BJ (cell line): ENCODE results near the gene IQCH. TPM values are rescaled to one million over a fixed set of nuclear protein-coding genes. Genes with fewer than 3 reads are reported as not detected.

Experiments
- CTCF ChIA-PET: fragments of 350-600 bp; formaldehyde crosslinking; extraction: SDS; loops from one replicate; lab custom pipeline; 2021; ENCODE audit warnings: antibody characterized with exemption, inconsistent platforms; lab: Yijun Ruan, JAX
- POLR2A ChIA-PET: fragments of 300-600 bp; sonication (Branson Sonifier 250); formaldehyde crosslinking; extraction: SDS; loops from one replicate; lab custom pipeline; 2021; ENCODE audit warnings: antibody characterized with exemption; lab: Charles Lee
- DNase-seq: peaks from one replicate; pipeline ENCODE4 v3.0.0-alpha.2; 2011; ENCODE audit warnings: low read depth
- H3K27me3 ChIP-seq: 2 replicates; pipeline ENCODE4 v1.6.0; 2011; ENCODE audit warnings: low read length; ENCODE audit not compliant: control insufficient read depth, insufficient read depth
- H3K36me3 ChIP-seq: 2 replicates; pipeline ENCODE4 v1.5.1; 2011; ENCODE audit warnings: low read length; ENCODE audit not compliant: control insufficient read depth, insufficient read depth
- H3K4me3 ChIP-seq: 2 replicates; pipeline ENCODE4 v1.5.1; 2011; ENCODE audit warnings: low read depth, mild to moderate bottlenecking, control low read depth, low read length
- polyA plus RNA-seq: library from polyadenylated mRNA; depleted of rRNA; stranded (reverse); fragments of >200 nt; gene quantifications from 2 replicates; pipeline ENCODE4 v1.2.3, GENCODE V29; 2011
- TF ChIP-seq, protein P1 (sequence below): IDR thresholded peaks from 2 replicates; pipeline ENCODE4 v1.5.1; 2011; ENCODE audit warnings: low read depth, mild to moderate bottlenecking, control low read depth, inconsistent platforms, low read length, moderate library complexity; ENCODE audit not compliant: insufficient read depth

IQCH gene
- polyA plus RNA-seq, 1 experiment = 0.82 TPM

DNA sequence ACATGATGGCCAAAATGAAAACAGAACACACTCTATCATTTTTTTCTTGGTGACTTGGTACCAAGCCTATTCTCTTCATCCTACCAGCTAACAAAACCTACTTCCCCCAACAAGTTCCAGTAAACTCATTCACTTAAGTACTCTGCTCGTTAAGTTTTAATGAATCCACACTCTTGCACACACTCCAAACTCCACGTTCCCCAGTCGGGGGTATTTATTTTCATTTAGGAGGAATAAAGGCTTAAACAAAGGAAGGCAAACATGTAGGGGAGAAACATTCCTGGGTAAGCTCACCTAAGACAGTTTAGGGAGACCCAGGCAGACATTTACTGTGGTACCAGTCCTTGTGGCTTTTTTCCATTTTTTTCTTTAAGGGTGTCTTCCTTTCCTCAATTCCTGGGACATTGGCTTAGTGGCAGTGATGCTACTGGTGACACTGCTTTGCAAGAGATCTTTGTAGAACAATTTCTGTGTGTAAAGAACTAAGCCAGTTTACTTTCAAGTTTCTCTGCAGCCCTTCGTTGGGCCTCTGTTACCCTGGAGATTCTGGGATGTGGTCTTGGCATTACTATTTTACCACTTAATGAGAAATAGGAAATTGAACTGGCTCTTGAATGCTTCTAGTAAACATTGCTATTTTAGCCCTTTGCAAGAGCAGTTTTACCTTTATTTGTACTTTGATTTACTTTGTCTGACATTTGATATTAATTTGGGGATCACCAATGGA, 149.0 kb downstream of the IQCH start:
- H3K27me3 ChIP-seq = no peaks in the 10 kb centered on the region
- H3K36me3 ChIP-seq = no peaks in the 10 kb centered on the region
- CTCF ChIA-PET = no interaction called here
- no peak overlapping the region for H3K4me3 ChIP-seq
- no peak for DNase-seq
- TF ChIP-seq, protein P1, sequence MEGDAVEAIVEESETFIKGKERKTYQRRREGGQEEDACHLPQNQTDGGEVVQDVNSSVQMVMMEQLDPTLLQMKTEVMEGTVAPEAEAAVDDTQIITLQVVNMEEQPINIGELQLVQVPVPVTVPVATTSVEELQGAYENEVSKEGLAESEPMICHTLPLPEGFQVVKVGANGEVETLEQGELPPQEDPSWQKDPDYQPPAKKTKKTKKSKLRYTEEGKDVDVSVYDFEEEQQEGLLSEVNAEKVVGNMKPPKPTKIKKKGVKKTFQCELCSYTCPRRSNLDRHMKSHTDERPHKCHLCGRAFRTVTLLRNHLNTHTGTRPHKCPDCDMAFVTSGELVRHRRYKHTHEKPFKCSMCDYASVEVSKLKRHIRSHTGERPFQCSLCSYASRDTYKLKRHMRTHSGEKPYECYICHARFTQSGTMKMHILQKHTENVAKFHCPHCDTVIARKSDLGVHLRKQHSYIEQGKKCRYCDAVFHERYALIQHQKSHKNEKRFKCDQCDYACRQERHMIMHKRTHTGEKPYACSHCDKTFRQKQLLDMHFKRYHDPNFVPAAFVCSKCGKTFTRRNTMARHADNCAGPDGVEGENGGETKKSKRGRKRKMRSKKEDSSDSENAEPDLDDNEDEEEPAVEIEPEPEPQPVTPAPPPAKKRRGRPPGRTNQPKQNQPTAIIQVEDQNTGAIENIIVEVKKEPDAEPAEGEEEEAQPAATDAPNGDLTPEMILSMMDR = no peak
- POLR2A ChIA-PET = no interaction called here

DNA sequence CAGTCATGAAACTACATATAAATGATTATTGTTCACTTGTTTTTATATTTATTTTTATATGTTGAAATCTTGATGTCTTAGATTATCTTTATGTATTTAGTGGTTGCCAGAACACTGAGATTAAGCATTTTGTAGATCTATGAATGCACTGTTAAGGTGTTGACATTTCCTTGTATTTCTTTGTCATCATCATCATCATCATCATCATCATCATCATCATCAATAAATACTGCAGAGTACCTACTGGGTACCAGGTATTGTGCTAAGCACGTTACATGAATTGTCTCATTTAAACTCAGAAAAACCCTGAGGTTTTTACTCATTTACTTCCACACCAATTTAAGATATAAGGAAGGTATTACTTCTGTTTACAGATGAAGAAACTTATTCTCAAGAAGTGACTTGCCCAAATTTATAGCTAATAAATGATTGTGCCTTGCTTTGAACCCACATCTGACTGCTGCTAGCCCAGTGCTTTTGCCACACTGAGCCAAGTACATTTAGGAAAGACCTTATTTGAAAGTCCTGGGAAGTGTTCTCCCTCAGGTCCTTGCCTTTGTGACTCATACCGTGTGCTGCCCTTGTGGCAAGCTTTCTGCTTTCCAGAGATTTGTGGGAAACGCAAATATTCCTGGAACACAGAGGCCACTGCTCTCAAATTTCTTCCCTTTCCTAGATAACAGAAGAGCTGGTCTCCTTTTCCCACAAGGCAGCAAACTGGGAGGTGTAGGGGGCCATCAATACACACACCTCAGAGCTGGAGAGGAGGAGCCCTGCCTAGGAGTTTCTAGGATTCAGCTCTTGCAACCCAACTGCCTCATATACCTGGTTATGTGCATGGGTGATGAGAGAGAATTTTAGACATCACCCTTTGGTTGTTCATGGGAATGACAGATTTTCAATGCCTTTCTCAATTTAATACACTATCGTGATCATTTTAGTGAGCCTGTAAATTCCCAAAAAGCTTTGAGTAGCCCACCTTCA, 150.9 kb downstream of the IQCH start:
- ChIA-PET POLR2A (no interaction called here), CTCF (interaction anchor here (0.8 to 1.1 kb wide), 2 partner anchors 8 to 13 kb away, joined by 3 read pairs; no protein-coding TSS in a partner anchor)
- Histone ChIP-seq H3K36me3 (no peaks in the 10 kb centered on the region), H3K4me3 (no peak overlapping the region), H3K27me3 (no peaks in the 10 kb centered on the region)
- peak; percentile 23 for DNase-seq
- TF ChIP-seq, protein P1 = no peak

DNA sequence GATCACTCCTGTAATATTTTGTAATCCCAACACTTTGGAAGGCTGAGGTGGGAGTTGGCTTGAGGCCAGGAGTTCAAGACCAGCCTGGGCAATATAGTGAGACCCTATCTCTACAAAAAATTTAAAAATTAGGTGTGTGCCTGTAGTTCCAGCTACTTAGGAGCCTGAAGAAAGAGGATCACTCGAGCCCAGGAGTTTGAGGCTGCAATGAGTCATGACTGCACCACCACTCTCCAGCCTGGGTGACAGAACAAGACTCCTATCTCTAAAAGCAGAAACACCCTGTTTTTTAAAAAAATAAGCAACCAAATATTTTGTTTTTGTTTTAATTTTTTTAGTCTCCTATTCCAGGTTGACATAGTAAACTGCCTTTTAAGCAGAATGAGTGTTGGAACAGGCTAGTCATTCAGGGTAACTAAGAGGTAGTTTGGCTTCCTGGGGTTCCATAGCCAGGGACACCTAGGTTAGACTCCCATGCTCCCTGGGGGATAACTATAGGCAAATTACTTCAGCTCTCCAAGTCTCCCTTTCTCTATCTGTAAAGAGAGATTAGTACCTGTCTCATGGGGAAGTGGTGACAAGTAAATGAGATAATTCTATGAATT, 151.8 kb downstream of the IQCH start:
- Histone ChIP-seq H3K27me3 (no peaks in the 10 kb centered on the region), H3K4me3 (no peak overlapping the region), H3K36me3 (no peaks in the 10 kb centered on the region)
- DNase-seq = no peak
- ChIA-PET POLR2A (no interaction called here), CTCF (interaction anchor here (0.6 to 0.8 kb wide), 2 partner anchors 13 to 60 kb away, joined by 3 read pairs; no protein-coding TSS in a partner anchor)
- TF ChIP-seq, protein P1 = no peak

DNA sequence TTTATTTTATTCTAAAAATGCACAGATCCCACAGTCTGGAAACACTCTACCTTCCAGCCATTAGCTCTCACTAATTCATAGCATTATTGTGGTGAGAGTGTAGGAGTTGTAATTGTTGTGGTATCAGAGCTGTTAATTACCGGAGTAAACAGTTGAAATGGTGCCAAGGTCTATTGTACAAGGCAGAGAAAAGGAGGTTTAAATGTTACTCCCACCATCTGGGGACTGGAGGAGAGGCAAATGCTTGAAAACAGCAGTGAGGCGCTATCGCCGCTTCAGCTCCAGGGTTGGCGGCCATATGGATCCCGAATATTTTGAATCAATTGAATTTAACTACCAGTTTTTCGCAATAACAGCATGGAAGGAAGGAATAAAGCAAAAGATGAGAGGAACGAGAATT, 153.2 kb downstream of the IQCH start:
- TF ChIP-seq, protein P1 = no peak
- no peak for DNase-seq
- Histone ChIP-seq H3K36me3 (no peaks in the 10 kb centered on the region), H3K4me3 (no peak overlapping the region), H3K27me3 (no peaks in the 10 kb centered on the region)
- ChIA-PET POLR2A (no interaction called here), CTCF (interaction anchor here (0.8 to 0.9 kb wide), 2 partner anchors 9 to 15 kb away, joined by 3 to 4 read pairs; no protein-coding TSS in a partner anchor)
